ENCODE data around the gene PTPMT1. TPM values are rescaled to one million over a fixed set of nuclear protein-coding genes. Genes with fewer than 3 reads are reported as not detected.

PTPMT1 gene
- total RNA-seq, 1 donor from 2014 or later = 68.5 TPM

DNA sequence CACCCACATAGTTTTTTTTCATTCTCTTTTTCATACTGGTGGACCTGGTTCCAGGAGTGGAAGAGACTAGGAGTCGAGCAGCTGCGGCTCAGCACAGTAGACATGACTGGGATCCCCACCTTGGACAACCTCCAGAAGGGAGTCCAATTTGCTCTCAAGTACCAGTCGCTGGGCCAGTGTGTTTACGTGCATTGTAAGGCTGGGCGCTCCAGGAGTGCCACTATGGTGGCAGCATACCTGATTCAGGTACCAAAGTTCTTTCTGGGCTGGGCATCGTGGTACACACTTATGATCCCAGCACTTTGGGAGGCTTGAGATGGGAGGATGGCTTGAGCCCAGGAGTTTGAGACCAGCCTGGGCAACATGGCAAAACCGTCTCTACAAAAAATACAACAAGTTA lies 4.2 kb downstream of the PTPMT1 start:
- Histone ChIP-seq H3K4me1 (peaks cover 30% of the 10 kb centered on the region), H3K27ac (no peak overlapping the region), H3K36me3 (peaks cover 0 to 35% of the 10 kb centered on the region in 2 donors), H3K4me3 (no peak overlapping the region), H3K9me3 (no peaks in the 10 kb centered on the region), H3K27me3 (no peaks in the 10 kb centered on the region)
- TF ChIP-seq POLR2A (IDR thresholded peaks at IDR 0.05) (no peak), POLR2AphosphoS5 (IDR thresholded peaks at IDR 0.05; ENCODE audit: insufficient read depth in 1 of 2, low read depth in 1 of 2) (no peak)
- TF ChIP-seq, protein P1, sequence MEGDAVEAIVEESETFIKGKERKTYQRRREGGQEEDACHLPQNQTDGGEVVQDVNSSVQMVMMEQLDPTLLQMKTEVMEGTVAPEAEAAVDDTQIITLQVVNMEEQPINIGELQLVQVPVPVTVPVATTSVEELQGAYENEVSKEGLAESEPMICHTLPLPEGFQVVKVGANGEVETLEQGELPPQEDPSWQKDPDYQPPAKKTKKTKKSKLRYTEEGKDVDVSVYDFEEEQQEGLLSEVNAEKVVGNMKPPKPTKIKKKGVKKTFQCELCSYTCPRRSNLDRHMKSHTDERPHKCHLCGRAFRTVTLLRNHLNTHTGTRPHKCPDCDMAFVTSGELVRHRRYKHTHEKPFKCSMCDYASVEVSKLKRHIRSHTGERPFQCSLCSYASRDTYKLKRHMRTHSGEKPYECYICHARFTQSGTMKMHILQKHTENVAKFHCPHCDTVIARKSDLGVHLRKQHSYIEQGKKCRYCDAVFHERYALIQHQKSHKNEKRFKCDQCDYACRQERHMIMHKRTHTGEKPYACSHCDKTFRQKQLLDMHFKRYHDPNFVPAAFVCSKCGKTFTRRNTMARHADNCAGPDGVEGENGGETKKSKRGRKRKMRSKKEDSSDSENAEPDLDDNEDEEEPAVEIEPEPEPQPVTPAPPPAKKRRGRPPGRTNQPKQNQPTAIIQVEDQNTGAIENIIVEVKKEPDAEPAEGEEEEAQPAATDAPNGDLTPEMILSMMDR (IDR thresholded peaks at IDR 0.05) = no peak
- intact Hi-C loops (cut with DNase I) = no loop called here
- no peak for DNase-seq (ENCODE audit: extremely low spot score in 2 of 2)

- H3K27me3 ChIP-seq = no peaks in the 10 kb centered on the region
- TF ChIP-seq POLR2AphosphoS5 (IDR thresholded peaks at IDR 0.05; ENCODE audit: insufficient read depth in 1 of 2, low read depth in 1 of 2) = no peak
- TF ChIP-seq POLR2A (IDR thresholded peaks at IDR 0.05) = no peak
- TF ChIP-seq, protein P1 (IDR thresholded peaks at IDR 0.05) = no peak
- peaks cover 23% of the 10 kb centered on the region for H3K4me1 ChIP-seq
- H3K9me3 ChIP-seq = no peaks in the 10 kb centered on the region
- intact Hi-C loops (cut with DNase I) = no loop called here
- H3K36me3 ChIP-seq = peaks cover 0 to 47% of the 10 kb centered on the region in 2 donors
- no peak overlapping the region for H3K4me3 ChIP-seq
- no peak for DNase-seq (ENCODE audit: extremely low spot score in 2 of 2)
- no peak overlapping the region for H3K27ac ChIP-seq
These were observed 5.4 kb downstream of the PTPMT1 start for GRCh38 chr11:47570651-47571356.

GRCh38 chr11:47571357-47571729 lies 5.9 kb downstream of the PTPMT1 start:
- Histone ChIP-seq H3K27ac (no peak overlapping the region), H3K27me3 (no peaks in the 10 kb centered on the region), H3K36me3 (peaks cover 0 to 47% of the 10 kb centered on the region in 2 donors), H3K4me3 (no peak overlapping the region), H3K4me1 (peaks cover 18% of the 10 kb centered on the region), H3K9me3 (no peaks in the 10 kb centered on the region)
- TF ChIP-seq, protein P1 (IDR thresholded peaks at IDR 0.05) = no peak
- TF ChIP-seq POLR2A (IDR thresholded peaks at IDR 0.05) = no peak
- TF ChIP-seq POLR2AphosphoS5 (IDR thresholded peaks at IDR 0.05; ENCODE audit: insufficient read depth in 1 of 2, low read depth in 1 of 2) = no peak
- intact Hi-C loops (cut with DNase I) = no loop called here
- DNase-seq (ENCODE audit: extremely low spot score in 2 of 2) = no peak

GRCh38 chr11:47571895-47572294 lies 6.5 kb downstream of the PTPMT1 start:
- peaks cover 0 to 47% of the 10 kb centered on the region in 2 donors for H3K36me3 ChIP-seq
- TF ChIP-seq POLR2A (IDR thresholded peaks at IDR 0.05) (no peak), POLR2AphosphoS5 (IDR thresholded peaks at IDR 0.05; ENCODE audit: insufficient read depth in 1 of 2, low read depth in 1 of 2) (no peak)
- TF ChIP-seq, protein P1 (IDR thresholded peaks at IDR 0.05) = no peak
- intact Hi-C loops (cut with DNase I) = no loop called here

GRCh38 chr11:47572715-47573255 lies 7.4 kb downstream of the PTPMT1 start:
- Histone ChIP-seq H3K4me1 (peaks cover 23% of the 10 kb centered on the region), H3K4me3 (no peak overlapping the region), H3K36me3 (peaks cover 0 to 47% of the 10 kb centered on the region in 2 donors), H3K9me3 (no peaks in the 10 kb centered on the region), H3K27me3 (no peaks in the 10 kb centered on the region), H3K27ac (no peak overlapping the region)
- DNase-seq (ENCODE audit: extremely low spot score in 2 of 2) = no peak
- intact Hi-C loops (cut with DNase I) = no loop called here
- no peak for TF ChIP-seq POLR2A (IDR thresholded peaks at IDR 0.05)
- TF ChIP-seq POLR2AphosphoS5 (IDR thresholded peaks at IDR 0.05; ENCODE audit: insufficient read depth in 1 of 2, low read depth in 1 of 2) = no peak
- TF ChIP-seq, protein P1 (IDR thresholded peaks at IDR 0.05) = no peak

More at GRCh38 chr11:47571895-47572294, 6.5 kb downstream of the PTPMT1 start:
- Histone ChIP-seq H3K9me3 (no peaks in the 10 kb centered on the region), H3K27ac (no peak overlapping the region), H3K4me1 (peaks cover 17% of the 10 kb centered on the region), H3K4me3 (no peak overlapping the region), H3K27me3 (no peaks in the 10 kb centered on the region)
- no peak for DNase-seq (ENCODE audit: extremely low spot score in 2 of 2)
